Stomach (tissue), 4 donors: ENCODE data around the gene MOB3B.

Experiments used
- CTCF ChIP-seq, 7 experiments: fragments of 450-650 bp in 4 of 7; fragments of 200-600 bp in 3 of 7; sonication (generic) in 3 of 7; IDR thresholded peaks; one replicate each; pipeline ENCODE4 v1.5.1; 2016 to 2019; ENCODE audit warnings: antibody characterized with exemption in 7 of 7, control low read depth in 2 of 7, mild to moderate bottlenecking in 1 of 7
- EP300 ChIP-seq: sonication (generic); formaldehyde crosslinking; IDR thresholded peaks from one replicate; pipeline ENCODE4 v1.6.1; 2017; ENCODE audit warnings: antibody characterized with exemption
- POLR2A ChIP-seq, 4 donors: fragments of 450-650 bp; IDR thresholded peaks; one replicate each; pipeline ENCODE4 v1.6.1; 2016; ENCODE audit warnings: antibody characterized with exemption in 4 of 4, control low read depth in 2 of 4, mild to moderate bottlenecking in 1 of 4, moderate library complexity in 1 of 4
- POLR2AphosphoS5 ChIP-seq, 3 donors: sonication (generic); formaldehyde crosslinking; IDR thresholded peaks; one replicate each; pipeline ENCODE4 v1.6.1; 2016; ENCODE audit warnings: antibody characterized with exemption in 3 of 3

- no peak for TF ChIP-seq CTCF (IDR thresholded peaks at IDR 0.05)
- no peak for TF ChIP-seq POLR2AphosphoS5 (IDR thresholded peaks at IDR 0.05)
- no peak for TF ChIP-seq POLR2A (IDR thresholded peaks at IDR 0.05)
- TF ChIP-seq EP300, result no peak
These were observed 134.1 kb downstream of the MOB3B start for GRCh38 chr9:27395484-27395921.
